HepG2 (cell line): Measurements from ENCODE around the gene TIGD6. TPM values are rescaled to one million over a fixed set of nuclear protein-coding genes. Genes with fewer than 3 reads are reported as not detected.

ENCODE experiments used
- ATAC-seq: fragments of 200-7000 bp; cut with Tn5 transposase; 3 replicates; pipeline ENCODE4 v1.9.1; 2020; ENCODE audit warnings: mild to moderate bottlenecking, moderate library complexity
- BruUV-seq: library from RNA; stranded (reverse); fragments of 400-500 nt; replicated peaks from 2 replicates; lab custom pipeline; 2021; lab: Mats Ljungman, UMichigan
- CTCF ChIA-PET: fragments of 300-600 bp; formaldehyde crosslinking; extraction: SDS; loops from one replicate; lab custom pipeline; 2021; ENCODE audit warnings: low total read pairs, inconsistent platforms, low intra/inter-chr PET ratio; lab: Yijun Ruan, JAX
- POLR2A ChIA-PET: fragments of 350-600 bp; sonication (Branson Sonifier 250); formaldehyde crosslinking; loops from one replicate; lab custom pipeline; 2020; ENCODE audit warnings: antibody characterized with exemption, inconsistent platforms; lab: Yijun Ruan, JAX
- DNase-seq: peaks from one replicate; pipeline ENCODE4 v3.0.0-alpha.2; 2015; ENCODE audit warnings: low spot score
- FAIRE-seq: peaks from 3 replicates; lab custom pipeline; 2011; peaks lifted over from hg19 to GRCh38; lab: Jason Lieb, UNC
- H2AFZ ChIP-seq: one replicate; pipeline ENCODE4 v1.6.1; 2011; ENCODE audit warnings: low read length, inconsistent platforms
- H3K27ac ChIP-seq: fragments of 300-600 bp; 3 replicates; pipeline ENCODE4 v1.8.0; 2011; ENCODE audit warnings: mixed run types, mild to moderate bottlenecking, mixed read lengths, low read length, inconsistent platforms; ENCODE audit not compliant: insufficient read depth; ENCODE audit errors: extremely low read length
- H3K27me3 ChIP-seq, 2 experiments: fragments of 200-600 bp in 1 of 2; 2 replicates in 1 of 2; 3 replicates in 1 of 2; pipeline versions ENCODE4 v1.6.0 to v1.8.0; 2011; ENCODE audit warnings: low read length in 2 of 2, mild to moderate bottlenecking in 2 of 2, moderate library complexity in 2 of 2, inconsistent platforms in 1 of 2; ENCODE audit not compliant: insufficient read depth in 2 of 2, control insufficient read depth in 1 of 2
- H3K36me3 ChIP-seq, 2 experiments: fragments of 200-600 bp in 1 of 2; replicated peaks in 1 of 2; 2 replicates in 1 of 2; 3 replicates in 1 of 2; pipeline versions ENCODE4 v1.5.1 to v1.8.0; 2011; ENCODE audit warnings: low read length in 2 of 2, inconsistent platforms in 1 of 2; ENCODE audit not compliant: insufficient read depth in 2 of 2, control insufficient read depth in 1 of 2
- H3K4me1 ChIP-seq: 2 replicates; pipeline ENCODE4 v1.5.1; 2012; ENCODE audit warnings: low read length, inconsistent platforms; ENCODE audit not compliant: insufficient read depth
- H3K4me2 ChIP-seq: 2 replicates; pipeline ENCODE4 v1.6.0; 2011; ENCODE audit warnings: low read depth, low read length, inconsistent platforms
- H3K4me3 ChIP-seq, 3 experiments: fragments of 200-600 bp in 1 of 3; sonication (generic), shearing (Covaris generic) in 1 of 3; replicated peaks in 1 of 3; 2 replicates each; pipeline ENCODE4 v1.5.1; 2011 to 2016; ENCODE audit warnings: low read length in 3 of 3, inconsistent platforms in 2 of 3, low read depth in 2 of 3, mild to moderate bottlenecking in 2 of 3, control low read depth in 1 of 3, mixed read lengths in 1 of 3; ENCODE audit not compliant: insufficient read depth in 1 of 3
- H3K79me2 ChIP-seq: one replicate; pipeline ENCODE4 v1.6.1; 2011; ENCODE audit warnings: low read length, inconsistent platforms; ENCODE audit not compliant: insufficient read depth
- H3K9ac ChIP-seq: 2 replicates; pipeline ENCODE4 v1.6.0; 2011; ENCODE audit warnings: mild to moderate bottlenecking, low read depth, low read length, inconsistent platforms; ENCODE audit not compliant: insufficient read depth
- H3K9me3 ChIP-seq: 2 replicates; pipeline ENCODE4 v1.5.1; 2012; ENCODE audit warnings: mild to moderate bottlenecking, low read length
- H4K20me1 ChIP-seq: 2 replicates; pipeline ENCODE4 v1.6.0; 2011; ENCODE audit warnings: inconsistent platforms, mild to moderate bottlenecking, low read length, moderate library complexity; ENCODE audit not compliant: insufficient read depth
- CHD4 ChIP-seq: fragments of 200-600 bp; sonication (generic); IDR thresholded peaks from 2 replicates; pipeline ENCODE4 v1.7.0; 2017; ENCODE audit warnings: mild to moderate bottlenecking, low read length, borderline replicate concordance
- DNMT3B ChIP-seq: conservative IDR thresholded peaks from 2 replicates; pipeline ENCODE4 v1.6.1; 2016; ENCODE audit warnings: missing biosample characterization, control low read depth
- GFI1 ChIP-seq: sonication (generic); formaldehyde crosslinking; IDR thresholded peaks from 2 replicates; pipeline ENCODE4 v1.5.0; 2020; ENCODE audit warnings: missing genetic modification reagents, mild to moderate bottlenecking, borderline replicate concordance
- HDAC6 ChIP-seq: fragments of 200-600 bp; sonication (generic); IDR thresholded peaks from 2 replicates; pipeline ENCODE4 v1.7.0; 2017; ENCODE audit warnings: mild to moderate bottlenecking, antibody characterized with exemption, low read length, low read depth
- PHF8 ChIP-seq: sonication (generic); formaldehyde crosslinking; IDR thresholded peaks from 2 replicates; pipeline ENCODE4 v1.5.0; 2020; ENCODE audit warnings: missing genetic modification reagents
- RCOR2 ChIP-seq: IDR thresholded peaks from 2 replicates; pipeline ENCODE4 v1.6.1; 2016; ENCODE audit warnings: missing biosample characterization, missing genetic modification reagents
- RFXAP ChIP-seq: sonication (generic); formaldehyde crosslinking; IDR thresholded peaks from 2 replicates; pipeline ENCODE4 v1.4.0; 2020; ENCODE audit warnings: missing genetic modification reagents, borderline replicate concordance
- TOPORS ChIP-seq: sonication (generic); formaldehyde crosslinking; IDR thresholded peaks from 2 replicates; pipeline ENCODE4 v1.8.0; 2023; ENCODE audit warnings: mild to moderate bottlenecking, missing genetic modification reagents
- ZNF552 ChIP-seq: sonication (generic); formaldehyde crosslinking; IDR thresholded peaks from 2 replicates; pipeline ENCODE4 v1.9.0; 2022; ENCODE audit warnings: missing genetic modification reagents, mild to moderate bottlenecking, borderline replicate concordance
- ZNF558 ChIP-seq: sonication (generic); formaldehyde crosslinking; IDR thresholded peaks from 2 replicates; pipeline ENCODE4 v1.9.0; 2022; ENCODE audit warnings: mild to moderate bottlenecking, missing genetic modification reagents, borderline replicate concordance
- ZNF619 ChIP-seq: sonication (generic); formaldehyde crosslinking; IDR thresholded peaks from 2 replicates; pipeline ENCODE4 v1.4.0; 2020; ENCODE audit warnings: mild to moderate bottlenecking, missing genetic modification reagents
- ZNF660 ChIP-seq: sonication (generic); formaldehyde crosslinking; IDR thresholded peaks from 2 replicates; pipeline ENCODE4 v1.5.1; 2020; ENCODE audit warnings: mild to moderate bottlenecking, low read depth, missing genetic modification reagents, borderline replicate concordance
- WGBS: methylation state at CpG from one replicate; pipeline ENCODE4 v1.1.6; 2017; ENCODE audit warnings: low lambda C conversion rate; 5-methylcytosine and 5-hydroxymethylcytosine counted together
- in situ Hi-C: cut with HindIII; loops from 2 replicates; pipeline ENCODE4 v1.10.0; 2017; ENCODE audit warnings: low pct_unique_long_range_greater_than_20kb; ENCODE audit not compliant: extremely low pct_ligation_motif_present
- intact Hi-C: fragments of 100-400 bp; cut with micrococcal nuclease; formaldehyde crosslinking; loops from one replicate; pipeline ENCODE4 v1.10.0; 2022; ENCODE audit not compliant: unreplicated experiment
- polyA plus RNA-seq, 8 experiments: library from polyadenylated mRNA; depleted of rRNA in 3 of 8; stranded (reverse) in 7 of 8; unstranded in 1 of 8; fragments of >200 nt; fragmentation: Illumina TruSeq in 4 of 8; extraction: Trizol in 4 of 8; gene quantifications; 2 replicates each; pipeline versions ENCODE4 v1.2.1 to v1.2.3, GENCODE V29; 2011 to 2016; ENCODE audit warnings: low read depth in 4 of 8, missing spikeins in 1 of 8, mixed read lengths in 1 of 8; ENCODE audit not compliant: insufficient read depth in 1 of 8
- total RNA-seq, 5 experiments: library from RNA; depleted of rRNA; stranded (reverse); fragments of >200 nt; fragmentation: Illumina TruSeq; extraction: Trizol; gene quantifications; 2 replicates each; pipeline ENCODE4 v1.2.3, GENCODE V29; 2016; ENCODE audit warnings: low read depth in 1 of 5

TIGD6 gene
- total and polyA plus RNA-seq, 2 of the 13 experiments (the other 11 are each of a cell fraction or from before 2014, with no cell fraction given) = 2.1 to 2.9 TPM

- Histone ChIP-seq H3K4me1 (peaks cover 40% of the 10 kb centered on the region), H4K20me1 (no peaks in the 10 kb centered on the region)
- BruUV-seq = no TSS peak
- TF ChIP-seq CHD4 (no peak), RCOR2 (CRISPR knock-in tag) (no peak), DNMT3B (CRISPR knock-in tag) (no peak), ZNF619 (CRISPR knock-in tag) (no peak), RFXAP (CRISPR knock-in tag) (no peak), PHF8 (CRISPR knock-in tag) (no peak), TOPORS (CRISPR knock-in tag) (no peak), GFI1 (CRISPR knock-in tag) (no peak), ZNF558 (CRISPR knock-in tag) (no peak), HDAC6 (no peak), ZNF552 (no peak), ZNF660 (CRISPR knock-in tag) (no peak)
- TF ChIP-seq, all 625 proteins: peak for 0
- no peak overlapping the region for H3K9ac ChIP-seq
- no peak overlapping the region for H3K27ac ChIP-seq
- WGBS = 94% methylated on average over 1 of the region's 1 CpG
- H3K4me3 ChIP-seq = no peak overlapping the region
- H3K9me3 ChIP-seq = peaks cover 4% of the 10 kb centered on the region; the same call in 1 of the 2 replicates
- intact Hi-C loops = loop anchor here (10.0 kb wide), 1 partner anchor 335 kb away; the partner anchor contains the start of gene TCOF1
- no peak overlapping the region for H2AFZ ChIP-seq
- in situ Hi-C loops = no loop called here
- peaks cover 4% of the 10 kb centered on the region for H3K79me2 ChIP-seq
- H3K36me3 ChIP-seq = peaks cover 30 to 76% of the 10 kb centered on the region in 2 experiments
- FAIRE-seq (no peak), ATAC-seq (no peak), DNase-seq (no peak)
- H3K27me3 ChIP-seq = no peaks in the 10 kb centered on the region
- POLR2A ChIA-PET = no interaction called here
- no peak overlapping the region for H3K4me2 ChIP-seq
- CTCF ChIA-PET = no interaction called here
Observed at GRCh38 chr5:150020249-150020648, 19.8 kb upstream of the TIGD6 start.
